ENCODE measurements around the gene MICAL3. TPM values are rescaled to one million over a fixed set of nuclear protein-coding genes. Genes with fewer than 3 reads are reported as not detected.
"Not testable (repeated sequence)": the region's sequence is repeated elsewhere in the genome, so short reads cannot be mapped to it uniquely, and the experiment has no call there.

Gene MICAL3
- total and polyA plus RNA-seq, 2 experiments from 2014 or later, result 27.3 to 76.9 TPM

DNA sequence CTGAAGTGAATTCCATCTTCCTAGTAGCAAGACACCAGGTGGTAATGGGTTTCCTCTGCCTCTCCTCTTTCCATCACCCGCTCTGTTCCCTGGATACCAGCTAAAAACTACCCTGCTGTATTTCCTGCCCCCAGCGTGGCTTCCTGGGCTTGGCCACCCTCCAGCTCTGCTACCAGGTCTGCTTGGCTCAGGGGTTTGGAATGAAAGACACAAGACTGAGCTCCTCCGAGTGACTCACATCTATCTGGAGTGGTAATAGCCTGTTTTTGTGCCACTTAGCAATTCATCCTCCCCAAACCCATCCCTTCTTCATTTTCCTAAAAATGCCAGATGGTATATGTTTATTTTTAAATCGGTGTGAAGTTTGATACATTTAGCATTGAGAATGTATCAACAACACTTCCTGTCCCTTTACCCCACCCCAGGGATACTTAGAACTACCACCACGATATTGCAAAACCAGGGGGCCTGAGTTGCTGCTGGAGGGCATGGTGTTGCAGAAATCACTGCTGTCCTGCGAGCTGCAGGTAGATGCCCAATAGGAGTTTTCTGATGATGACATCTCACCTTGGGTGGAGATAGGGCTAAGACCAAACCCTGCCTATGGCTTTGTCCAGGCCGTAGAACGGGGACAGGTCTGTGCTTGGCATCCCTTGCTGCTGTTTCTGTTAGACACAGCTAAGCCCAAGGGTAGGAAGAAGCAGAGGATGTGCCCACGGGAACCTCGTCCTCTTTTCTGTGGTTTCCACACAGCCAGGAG, 7.5 kb upstream of the MICAL3 start:
- H3K4me1 ChIP-seq (ENCODE audit: low read depth), result peaks cover 6% of the 10 kb centered on the region
- H3K27ac ChIP-seq, result no peak overlapping the region
- no peaks in the 10 kb centered on the region for H3K9me3 ChIP-seq (ENCODE audit: low read depth)
- H3K4me3 ChIP-seq, result no peak overlapping the region
- peak in 1 of 2 donors; percentile 84 for DNase-seq (ENCODE audit: low read depth in 1 of 2, low spot score in 1 of 2)
- no peaks in the 10 kb centered on the region for H3K36me3 ChIP-seq
- TF ChIP-seq, protein P1, sequence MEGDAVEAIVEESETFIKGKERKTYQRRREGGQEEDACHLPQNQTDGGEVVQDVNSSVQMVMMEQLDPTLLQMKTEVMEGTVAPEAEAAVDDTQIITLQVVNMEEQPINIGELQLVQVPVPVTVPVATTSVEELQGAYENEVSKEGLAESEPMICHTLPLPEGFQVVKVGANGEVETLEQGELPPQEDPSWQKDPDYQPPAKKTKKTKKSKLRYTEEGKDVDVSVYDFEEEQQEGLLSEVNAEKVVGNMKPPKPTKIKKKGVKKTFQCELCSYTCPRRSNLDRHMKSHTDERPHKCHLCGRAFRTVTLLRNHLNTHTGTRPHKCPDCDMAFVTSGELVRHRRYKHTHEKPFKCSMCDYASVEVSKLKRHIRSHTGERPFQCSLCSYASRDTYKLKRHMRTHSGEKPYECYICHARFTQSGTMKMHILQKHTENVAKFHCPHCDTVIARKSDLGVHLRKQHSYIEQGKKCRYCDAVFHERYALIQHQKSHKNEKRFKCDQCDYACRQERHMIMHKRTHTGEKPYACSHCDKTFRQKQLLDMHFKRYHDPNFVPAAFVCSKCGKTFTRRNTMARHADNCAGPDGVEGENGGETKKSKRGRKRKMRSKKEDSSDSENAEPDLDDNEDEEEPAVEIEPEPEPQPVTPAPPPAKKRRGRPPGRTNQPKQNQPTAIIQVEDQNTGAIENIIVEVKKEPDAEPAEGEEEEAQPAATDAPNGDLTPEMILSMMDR (IDR thresholded peaks at IDR 0.05; ENCODE audit: low read depth, low read length), result no peak
- peaks cover 24% of the 10 kb centered on the region for H3K27me3 ChIP-seq

DNA sequence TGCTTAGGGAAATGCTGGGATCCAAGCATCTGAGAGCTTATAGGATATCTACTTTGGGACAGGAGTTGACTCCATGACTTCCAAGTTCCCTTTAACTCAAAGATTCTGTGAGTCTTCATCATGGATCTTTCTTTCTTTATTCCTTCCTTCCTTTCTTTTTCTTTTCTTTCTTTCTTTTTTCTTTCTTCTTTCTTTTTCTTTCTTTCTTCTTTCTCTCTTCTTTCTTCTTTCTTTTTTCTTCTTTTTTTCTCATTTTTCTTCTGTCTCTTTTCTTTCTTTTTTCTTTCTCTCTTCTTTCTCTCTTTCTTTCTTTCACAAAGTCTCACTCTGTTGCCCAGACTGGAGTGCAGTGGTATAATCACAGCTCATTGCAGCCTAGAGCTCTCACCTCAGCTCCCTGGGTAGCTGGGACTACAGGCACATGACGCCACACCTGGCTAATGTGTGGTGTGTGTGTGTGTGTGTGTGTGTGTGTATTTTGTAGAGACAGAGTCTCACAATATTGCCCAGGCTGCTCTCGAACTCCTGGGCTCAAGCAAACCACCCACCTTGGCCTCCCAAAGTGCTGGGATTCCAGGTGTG, 5.4 kb upstream of the MICAL3 start:
- TF ChIP-seq, protein P1 (IDR thresholded peaks at IDR 0.05; ENCODE audit: low read depth, low read length), result no peak
- Histone ChIP-seq H3K4me1 (ENCODE audit: low read depth) (peaks cover 6% of the 10 kb centered on the region), H3K9me3 (ENCODE audit: low read depth) (no peaks in the 10 kb centered on the region), H3K4me3 (no peak overlapping the region), H3K27me3 (peaks cover 45% of the 10 kb centered on the region), H3K27ac (no peak overlapping the region), H3K36me3 (no peaks in the 10 kb centered on the region)
- no peak for DNase-seq (ENCODE audit: low read depth in 1 of 2, low spot score in 1 of 2)

DNA sequence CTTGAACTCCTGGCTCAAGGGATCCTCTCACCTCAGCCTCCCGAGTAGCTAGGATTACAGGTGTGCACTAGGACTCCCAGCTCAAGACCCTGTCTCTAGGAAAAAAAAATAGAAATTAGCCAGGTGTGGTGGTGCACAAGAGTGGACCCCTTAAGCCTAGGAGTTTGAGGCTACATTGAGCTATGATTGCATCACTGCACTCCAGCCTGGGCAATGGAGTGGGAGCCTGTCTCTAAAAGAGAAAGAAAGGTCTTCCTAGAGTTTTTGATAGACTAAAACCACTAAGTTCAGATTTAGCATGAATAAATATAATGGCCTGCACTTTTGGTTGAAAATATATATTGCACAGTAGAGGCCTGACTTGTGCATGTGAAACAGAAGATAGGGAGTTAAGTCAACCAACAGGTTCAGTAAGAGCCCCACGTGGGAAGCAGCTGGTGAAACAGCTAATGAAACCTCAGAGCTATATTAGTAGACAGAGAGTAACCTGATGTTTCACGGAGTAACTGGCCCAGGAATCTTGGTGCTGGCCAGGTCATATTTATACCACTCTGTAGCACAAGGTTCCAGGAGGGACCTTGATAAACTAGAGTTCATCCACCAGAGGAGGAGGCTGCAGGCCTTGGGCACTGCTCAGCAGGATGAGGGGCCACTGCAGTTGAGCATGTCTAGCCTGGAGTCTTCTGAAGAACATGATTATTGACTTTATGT, 4.6 kb upstream of the MICAL3 start:
- peaks cover 6% of the 10 kb centered on the region for H3K4me1 ChIP-seq (ENCODE audit: low read depth)
- H3K27me3 ChIP-seq, result peaks cover 47% of the 10 kb centered on the region
- no peak overlapping the region for H3K4me3 ChIP-seq
- no peaks in the 10 kb centered on the region for H3K36me3 ChIP-seq
- no peak overlapping the region for H3K27ac ChIP-seq
- DNase-seq (ENCODE audit: low read depth in 1 of 2, low spot score in 1 of 2), result no peak
- TF ChIP-seq, protein P1 (IDR thresholded peaks at IDR 0.05; ENCODE audit: low read depth, low read length), result no peak
- H3K9me3 ChIP-seq (ENCODE audit: low read depth), result no peaks in the 10 kb centered on the region

DNA sequence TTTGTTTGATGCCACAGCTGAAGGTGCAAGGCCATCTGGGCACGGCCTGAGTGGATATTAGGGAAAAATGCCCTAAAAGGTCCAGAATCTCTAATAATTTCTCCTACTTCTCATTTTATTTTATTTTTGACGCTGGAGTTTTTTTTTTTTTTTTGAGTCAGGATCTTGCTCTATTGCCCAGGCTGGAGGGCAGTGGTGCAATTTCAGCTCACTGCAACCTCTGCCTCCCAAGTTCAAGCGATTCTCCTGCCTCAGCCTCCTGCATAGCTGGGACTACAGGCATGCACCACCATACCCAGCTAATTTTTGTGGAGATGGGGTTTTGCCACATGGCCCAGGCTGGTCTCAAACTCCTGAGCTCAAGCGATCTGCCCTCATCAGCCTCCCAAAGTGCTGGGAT, 1.5 kb upstream of the MICAL3 start:
- DNase-seq (ENCODE audit: low read depth in 1 of 2, low spot score in 1 of 2); H3K36me3 ChIP-seq; H3K9me3 ChIP-seq (ENCODE audit: low read depth); H3K4me1 ChIP-seq (ENCODE audit: low read depth); H3K27ac ChIP-seq; H3K4me3 ChIP-seq: not testable (repeated sequence)
- peaks cover 54% of the 10 kb centered on the region for H3K27me3 ChIP-seq

DNA sequence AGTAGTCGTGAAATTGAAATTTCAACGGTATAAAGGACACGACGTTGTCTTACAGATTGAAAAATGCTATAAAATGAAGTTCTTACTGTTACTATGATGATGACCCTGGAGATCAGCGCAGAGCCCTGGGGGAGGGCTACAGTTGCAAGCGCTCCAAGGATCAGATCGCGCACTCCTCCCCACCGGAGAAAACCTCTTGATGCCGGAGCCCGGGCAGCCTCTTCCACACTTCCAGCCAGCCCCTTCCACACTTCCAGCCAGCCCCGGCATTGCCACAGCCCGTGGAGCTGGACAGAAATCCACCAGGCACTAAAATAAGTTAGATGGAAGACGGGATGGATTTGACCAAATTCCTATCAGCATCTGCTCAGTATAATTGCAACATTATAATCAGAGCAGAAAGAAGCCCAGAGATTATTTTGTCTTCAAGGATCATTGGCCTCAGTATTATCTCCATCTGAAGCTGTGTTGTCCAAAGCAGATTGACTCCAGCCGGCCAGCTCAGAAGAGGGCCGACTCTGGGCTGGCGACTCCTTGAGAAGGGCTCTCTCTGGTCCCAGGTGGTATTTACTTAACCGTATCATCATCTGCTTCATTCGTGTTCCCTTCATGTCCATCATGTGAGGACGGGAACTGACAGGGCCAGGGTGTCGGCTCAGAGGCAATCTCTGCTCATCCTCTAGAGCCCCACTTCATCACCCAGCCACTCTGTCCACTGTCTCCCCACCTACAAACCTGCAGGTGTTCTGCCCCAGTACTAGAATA, 777 bp upstream of the MICAL3 start:
- DNase-seq (ENCODE audit: low read depth in 1 of 2, low spot score in 1 of 2), result no peak
- Histone ChIP-seq H3K4me3 (no peak overlapping the region), H3K9me3 (ENCODE audit: low read depth) (no peaks in the 10 kb centered on the region), H3K27me3 (peaks cover 50% of the 10 kb centered on the region), H3K36me3 (no peaks in the 10 kb centered on the region), H3K27ac (no peak overlapping the region), H3K4me1 (ENCODE audit: low read depth) (no peaks in the 10 kb centered on the region)
- TF ChIP-seq, protein P1 (IDR thresholded peaks at IDR 0.05; ENCODE audit: low read depth, low read length), result no peak
